K562 (cell line): ENCODE measurements around the gene C6orf47.

Experiments
- CTCF ChIP-seq, 3 experiments: IDR thresholded peaks in 2 of 3; conservative IDR thresholded peaks in 1 of 3; 2 replicates each; pipeline ENCODE4 v1.5.1; 2011 to 2012; ENCODE audit warnings: low read length in 3 of 3, mild to moderate bottlenecking in 3 of 3, control low read depth in 2 of 3, improper control_type of control experiment in 1 of 3, inconsistent platforms in 1 of 3, low read depth in 1 of 3, mixed read lengths in 1 of 3, moderate library complexity in 1 of 3; ENCODE audit not compliant: insufficient read depth in 2 of 3
- NELFE ChIP-seq: IDR thresholded peaks from 2 replicates; pipeline ENCODE4 v1.6.1; 2011; ENCODE audit warnings: mild to moderate bottlenecking; ENCODE audit not compliant: insufficient read depth, insufficient read length
- NR2F6 ChIP-seq: fragments of 450-650 bp; formaldehyde crosslinking; IDR thresholded peaks from 2 replicates; pipeline ENCODE4 v1.4.0; 2020; ENCODE audit warnings: mild to moderate bottlenecking

- TF ChIP-seq NELFE (no peak), NR2F6 (CRISPR knock-in tag) (no peak), CTCF (IDR thresholded peaks at IDR 0.05 in 2 of 3, conservative IDR thresholded peaks at IDR 0.05 in 1 of 3; ENCODE audit: insufficient read depth in 2 of 3, low read depth in 1 of 3, low read length in 3 of 3) (no peak)
Observed at GRCh38 chr6:31655349-31656237, 5.0 kb downstream of the C6orf47 start, which contains the start of gene APOM.
